ENCODE measurements around the gene GRM5. TPM values are rescaled to one million over a fixed set of nuclear protein-coding genes. Genes with fewer than 3 reads are reported as not detected.
"Not testable (repeated sequence)": the region's sequence is repeated elsewhere in the genome, so short reads cannot be mapped to it uniquely, and the experiment has no call there.

GRM5 gene
- total RNA-seq, 2 donors from 2014 or later = 1.4 to 8.6 TPM

- no peak overlapping the region for H3K27ac ChIP-seq
- no peaks in the 10 kb centered on the region for H3K36me3 ChIP-seq
- H3K4me1 ChIP-seq (ENCODE audit: control insufficient read depth in 1 of 2, low read depth in 2 of 2) = no peaks in the 10 kb centered on the region
- no peaks in the 10 kb centered on the region for H3K9me3 ChIP-seq
- DNase-seq (ENCODE audit: low spot score) = no peak
- TF ChIP-seq, protein P1, sequence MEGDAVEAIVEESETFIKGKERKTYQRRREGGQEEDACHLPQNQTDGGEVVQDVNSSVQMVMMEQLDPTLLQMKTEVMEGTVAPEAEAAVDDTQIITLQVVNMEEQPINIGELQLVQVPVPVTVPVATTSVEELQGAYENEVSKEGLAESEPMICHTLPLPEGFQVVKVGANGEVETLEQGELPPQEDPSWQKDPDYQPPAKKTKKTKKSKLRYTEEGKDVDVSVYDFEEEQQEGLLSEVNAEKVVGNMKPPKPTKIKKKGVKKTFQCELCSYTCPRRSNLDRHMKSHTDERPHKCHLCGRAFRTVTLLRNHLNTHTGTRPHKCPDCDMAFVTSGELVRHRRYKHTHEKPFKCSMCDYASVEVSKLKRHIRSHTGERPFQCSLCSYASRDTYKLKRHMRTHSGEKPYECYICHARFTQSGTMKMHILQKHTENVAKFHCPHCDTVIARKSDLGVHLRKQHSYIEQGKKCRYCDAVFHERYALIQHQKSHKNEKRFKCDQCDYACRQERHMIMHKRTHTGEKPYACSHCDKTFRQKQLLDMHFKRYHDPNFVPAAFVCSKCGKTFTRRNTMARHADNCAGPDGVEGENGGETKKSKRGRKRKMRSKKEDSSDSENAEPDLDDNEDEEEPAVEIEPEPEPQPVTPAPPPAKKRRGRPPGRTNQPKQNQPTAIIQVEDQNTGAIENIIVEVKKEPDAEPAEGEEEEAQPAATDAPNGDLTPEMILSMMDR (IDR thresholded peaks at IDR 0.05) = no peak
- H3K27me3 ChIP-seq (replicated peaks; ENCODE audit: insufficient read depth) = no peaks in the 10 kb centered on the region
- no peak overlapping the region for H3K4me3 ChIP-seq
- ATAC-seq (ENCODE audit: insufficient number of reproducible peaks, low FRiP score, low read depth) = no peak
These were observed 49.6 kb downstream of the GRM5 start for GRCh38 chr11:89016214-89016613.

DNA sequence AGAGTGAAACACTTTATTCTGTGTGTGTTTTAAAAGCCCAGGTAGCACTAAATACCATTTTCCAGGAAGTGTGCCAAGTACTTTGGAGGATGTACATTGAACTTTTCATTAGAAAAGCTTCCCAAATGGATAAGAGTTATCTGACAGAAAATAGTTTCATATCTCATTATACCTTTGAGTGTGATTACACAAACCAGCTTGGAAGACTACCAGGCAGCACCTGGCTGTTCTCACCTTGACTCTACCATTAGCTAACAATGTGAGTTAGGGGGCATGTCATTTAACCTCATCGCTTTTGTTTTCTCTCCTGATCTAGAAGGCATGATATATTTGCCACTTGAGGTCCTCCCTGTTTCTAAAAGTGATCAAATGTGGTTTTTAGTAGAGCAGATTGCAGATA is 50.2 kb downstream of the GRM5 start:
- H3K27ac ChIP-seq = no peak overlapping the region
- no peaks in the 10 kb centered on the region for H3K27me3 ChIP-seq (replicated peaks; ENCODE audit: insufficient read depth)
- H3K4me3 ChIP-seq = no peak overlapping the region

GRCh38 chr11:89000852-89001251 is 64.9 kb downstream of the GRM5 start:
- H3K27me3 ChIP-seq (replicated peaks; ENCODE audit: insufficient read depth); H3K9me3 ChIP-seq; H3K4me3 ChIP-seq; DNase-seq (ENCODE audit: low spot score); ATAC-seq (ENCODE audit: insufficient number of reproducible peaks, low FRiP score, low read depth); H3K36me3 ChIP-seq: not testable (repeated sequence)
- Histone ChIP-seq H3K4me1 (ENCODE audit: control insufficient read depth in 1 of 2, low read depth in 2 of 2) (peaks cover 22 to 27% of the 10 kb centered on the region in 2 donors), H3K27ac (peak overlapping the region in 1 of 2 donors; percentile 44)

More for the DNA sequence above, 50.2 kb downstream of the GRM5 start:
- no peaks in the 10 kb centered on the region for H3K9me3 ChIP-seq
- no peaks in the 10 kb centered on the region for H3K4me1 ChIP-seq (ENCODE audit: control insufficient read depth in 1 of 2, low read depth in 2 of 2)
- TF ChIP-seq, protein P1 (IDR thresholded peaks at IDR 0.05) = no peak
- DNase-seq (ENCODE audit: low spot score) = no peak
- ATAC-seq (ENCODE audit: insufficient number of reproducible peaks, low FRiP score, low read depth) = no peak
- H3K36me3 ChIP-seq = no peaks in the 10 kb centered on the region

DNA sequence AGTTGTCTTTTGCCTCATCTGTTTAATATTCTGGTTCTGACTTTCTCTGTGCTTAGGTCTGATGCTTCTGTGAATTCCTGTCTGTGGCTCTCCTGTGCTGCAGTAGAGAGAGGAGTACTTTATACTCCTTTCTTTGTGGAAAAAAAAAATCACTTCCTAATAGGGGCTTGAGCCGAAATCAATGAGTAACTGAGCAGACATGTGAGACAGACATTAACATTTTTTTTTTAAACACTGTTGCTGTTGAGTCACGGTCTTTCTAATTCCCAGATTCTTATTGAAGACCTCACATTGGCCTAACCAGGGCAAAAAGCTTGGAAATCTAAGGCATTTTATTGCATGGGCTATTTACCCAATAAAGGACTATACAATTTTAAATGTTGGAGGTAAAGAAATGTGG is 86.1 kb downstream of the GRM5 start:
- H3K36me3 ChIP-seq = no peaks in the 10 kb centered on the region
- no peaks in the 10 kb centered on the region for H3K4me1 ChIP-seq (ENCODE audit: control insufficient read depth in 1 of 2, low read depth in 2 of 2)
- ATAC-seq (ENCODE audit: insufficient number of reproducible peaks, low FRiP score, low read depth) (no peak), DNase-seq (ENCODE audit: low spot score) (no peak)
- no peaks in the 10 kb centered on the region for H3K9me3 ChIP-seq
- H3K27ac ChIP-seq = no peak overlapping the region
- H3K4me3 ChIP-seq = no peak overlapping the region
- TF ChIP-seq, protein P1 (IDR thresholded peaks at IDR 0.05) = no peak
- H3K27me3 ChIP-seq (replicated peaks; ENCODE audit: insufficient read depth) = no peaks in the 10 kb centered on the region

DNA sequence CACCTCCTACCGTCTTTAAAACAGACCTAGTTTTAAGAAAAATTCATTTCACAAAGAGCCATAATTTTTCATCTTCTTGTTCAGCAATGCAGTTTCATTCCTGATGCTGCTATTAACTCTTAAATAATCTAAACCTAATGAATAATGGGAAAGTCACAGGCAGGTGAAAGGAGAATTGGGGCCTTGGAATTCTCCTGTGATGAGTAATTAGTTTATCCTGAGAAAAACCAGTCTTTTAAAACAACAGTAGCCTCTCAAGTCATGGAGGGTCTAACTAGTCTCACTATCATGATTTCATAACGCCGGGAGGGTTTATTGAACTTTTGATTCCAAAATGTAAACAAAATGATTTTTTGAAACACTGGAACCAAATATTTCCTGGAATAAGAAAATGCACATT is 86.8 kb downstream of the GRM5 start:
- DNase-seq (ENCODE audit: low spot score); H3K27ac ChIP-seq; H3K36me3 ChIP-seq; H3K9me3 ChIP-seq; H3K27me3 ChIP-seq (replicated peaks; ENCODE audit: insufficient read depth); ATAC-seq (ENCODE audit: insufficient number of reproducible peaks, low FRiP score, low read depth); H3K4me3 ChIP-seq; H3K4me1 ChIP-seq (ENCODE audit: control insufficient read depth in 1 of 2, low read depth in 2 of 2): not testable (repeated sequence)

- not testable (repeated sequence) for DNase-seq (ENCODE audit: low spot score); H3K4me1 ChIP-seq (ENCODE audit: control insufficient read depth in 1 of 2, low read depth in 2 of 2); H3K27ac ChIP-seq; H3K9me3 ChIP-seq; ATAC-seq (ENCODE audit: insufficient number of reproducible peaks, low FRiP score, low read depth); H3K4me3 ChIP-seq; H3K36me3 ChIP-seq; H3K27me3 ChIP-seq (replicated peaks; ENCODE audit: insufficient read depth)
These were observed 90.3 kb downstream of the GRM5 start for GRCh38 chr11:88975441-88975840.

- no peaks in the 10 kb centered on the region for H3K36me3 ChIP-seq
- H3K27me3 ChIP-seq (replicated peaks; ENCODE audit: insufficient read depth) = no peaks in the 10 kb centered on the region
- H3K9me3 ChIP-seq = no peaks in the 10 kb centered on the region
- DNase-seq (ENCODE audit: low spot score) (no peak), ATAC-seq (ENCODE audit: insufficient number of reproducible peaks, low FRiP score, low read depth) (no peak)
- no peaks in the 10 kb centered on the region for H3K4me1 ChIP-seq (ENCODE audit: control insufficient read depth in 1 of 2, low read depth in 2 of 2)
- H3K27ac ChIP-seq = no peak overlapping the region
- TF ChIP-seq, protein P1 (IDR thresholded peaks at IDR 0.05) = no peak
- H3K4me3 ChIP-seq = no peak overlapping the region
These were observed 93.6 kb downstream of the GRM5 start for GRCh38 chr11:88972210-88972609.

- ATAC-seq (ENCODE audit: insufficient number of reproducible peaks, low FRiP score, low read depth); DNase-seq (ENCODE audit: low spot score): not testable (repeated sequence)
These were observed 104.2 kb downstream of the GRM5 start for GRCh38 chr11:88961621-88962020.

GRCh38 chr11:88959857-88960256 is 105.9 kb downstream of the GRM5 start:
- not testable (repeated sequence) for H3K9me3 ChIP-seq; H3K4me3 ChIP-seq; H3K27ac ChIP-seq; DNase-seq (ENCODE audit: low spot score); H3K27me3 ChIP-seq (replicated peaks; ENCODE audit: insufficient read depth); ATAC-seq (ENCODE audit: insufficient number of reproducible peaks, low FRiP score, low read depth); H3K4me1 ChIP-seq (ENCODE audit: control insufficient read depth in 1 of 2, low read depth in 2 of 2); H3K36me3 ChIP-seq

More at GRCh38 chr11:88961621-88962020, 104.2 kb downstream of the GRM5 start:
- not testable (repeated sequence) for H3K4me1 ChIP-seq (ENCODE audit: control insufficient read depth in 1 of 2, low read depth in 2 of 2); H3K36me3 ChIP-seq; H3K9me3 ChIP-seq; H3K27ac ChIP-seq; H3K4me3 ChIP-seq; H3K27me3 ChIP-seq (replicated peaks; ENCODE audit: insufficient read depth)

Measured in thoracic aorta (tissue), 2 donors.